Stimulated activated CD8-positive, alpha-beta memory T cell treated with anti-CD3 and anti-CD28 coated beads, Interleukin-2, amount 100 ng/mL, for 48 hours (primary cell): Measurements from ENCODE around the gene CTBP1.

Experiments
- DNase-seq, 2 donors: peaks; one replicate each; pipeline ENCODE4 v3.0.0-alpha.2; 2020; ENCODE audit warnings: low read depth in 2 of 2

The CTBP1 gene

GRCh38 chr4:1223841-1224809, 24.8 kb downstream of the CTBP1 start:
- no peak for DNase-seq

- no peak for DNase-seq
Observed at GRCh38 chr4:1222938-1223690, 25.8 kb downstream of the CTBP1 start.

GRCh38 chr4:1222036-1222789, 26.7 kb downstream of the CTBP1 start:
- no peak for DNase-seq

GRCh38 chr4:1221155-1221870, 27.6 kb downstream of the CTBP1 start:
- no peak for DNase-seq

- DNase-seq, result no peak
Observed at GRCh38 chr4:1220566-1220965, 28.4 kb downstream of the CTBP1 start.

GRCh38 chr4:1219566-1219950, 29.4 kb downstream of the CTBP1 start:
- no peak for DNase-seq

- no peak for DNase-seq
Observed at GRCh38 chr4:1218634-1219565, 30.0 kb downstream of the CTBP1 start.

- no peak for DNase-seq
Observed at GRCh38 chr4:1217366-1217765, 31.6 kb downstream of the CTBP1 start.

- peak; percentile 49 to 60 for DNase-seq
Observed at GRCh38 chr4:1216869-1217294, 32.0 kb downstream of the CTBP1 start.

GRCh38 chr4:1216076-1216614, 32.8 kb downstream of the CTBP1 start:
- no peak for DNase-seq

- DNase-seq, result no peak
Observed at GRCh38 chr4:1215141-1216075, 33.5 kb downstream of the CTBP1 start.

GRCh38 chr4:1214101-1215095, 34.5 kb downstream of the CTBP1 start:
- DNase-seq, result no peak

GRCh38 chr4:1213336-1213995, 35.5 kb downstream of the CTBP1 start:
- DNase-seq, result no peak

- no peak for DNase-seq
Observed at GRCh38 chr4:1212546-1213335, 36.2 kb downstream of the CTBP1 start.

- DNase-seq, result no peak
Observed at GRCh38 chr4:1211891-1212545, 36.9 kb downstream of the CTBP1 start.

- DNase-seq, result no peak
Observed at GRCh38 chr4:1211371-1211770, 37.6 kb downstream of the CTBP1 start.
